NCI-H82 (cell line): ENCODE results near the gene SAMSN1.
"Not testable (repeated sequence)": the region's sequence is repeated elsewhere in the genome, so short reads cannot be mapped to it uniquely, and the experiment has no call there.

Source experiments
- DNase-seq: peaks from one replicate; lab custom pipeline; 2025; lab: John Stamatoyannopoulos, UW

The SAMSN1 gene

DNA sequence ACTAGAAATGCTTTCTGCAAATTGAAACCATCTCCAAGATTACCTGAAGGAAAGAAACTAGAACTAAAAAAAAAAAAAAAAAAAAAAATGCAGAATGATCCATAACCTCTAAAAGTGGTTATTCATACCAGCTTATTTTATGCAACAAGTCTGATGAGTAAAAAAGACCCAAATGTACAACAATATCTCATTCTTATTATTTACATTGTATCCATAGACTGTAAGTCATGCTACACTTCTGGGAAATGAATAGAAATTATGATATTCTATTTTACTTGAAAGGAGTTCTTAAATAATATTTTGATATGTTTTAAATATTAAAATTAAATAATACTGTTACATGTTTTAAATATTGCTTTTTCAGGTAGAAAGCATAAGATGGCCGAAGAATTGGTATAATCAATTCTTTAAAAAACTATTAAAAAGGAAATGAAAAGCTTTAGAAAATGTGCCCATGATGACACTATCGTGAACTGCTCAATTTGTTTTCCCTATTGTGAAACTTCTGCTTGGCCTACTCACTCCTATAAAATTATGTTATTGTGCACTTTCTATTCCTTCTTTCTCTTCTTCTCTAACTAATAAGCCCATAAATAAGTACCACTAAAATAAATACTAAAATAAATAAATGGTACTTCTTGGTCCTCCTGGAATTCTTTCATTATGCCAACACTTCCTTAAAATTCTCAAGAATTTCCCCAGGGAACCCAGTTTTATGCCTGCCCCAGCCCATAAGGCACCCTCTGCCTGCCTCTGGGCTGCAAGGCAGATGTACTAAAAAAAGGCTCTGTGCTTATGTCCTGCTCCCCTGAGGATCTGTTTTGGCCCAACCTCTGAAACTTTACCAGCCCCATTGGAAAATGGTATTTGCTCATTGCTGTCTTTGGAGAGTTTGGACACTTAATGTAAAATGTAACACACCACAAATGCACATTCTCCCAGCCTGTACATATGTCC is 18.1 kb downstream of the SAMSN1 start:
- DNase-seq, result no peak

DNA sequence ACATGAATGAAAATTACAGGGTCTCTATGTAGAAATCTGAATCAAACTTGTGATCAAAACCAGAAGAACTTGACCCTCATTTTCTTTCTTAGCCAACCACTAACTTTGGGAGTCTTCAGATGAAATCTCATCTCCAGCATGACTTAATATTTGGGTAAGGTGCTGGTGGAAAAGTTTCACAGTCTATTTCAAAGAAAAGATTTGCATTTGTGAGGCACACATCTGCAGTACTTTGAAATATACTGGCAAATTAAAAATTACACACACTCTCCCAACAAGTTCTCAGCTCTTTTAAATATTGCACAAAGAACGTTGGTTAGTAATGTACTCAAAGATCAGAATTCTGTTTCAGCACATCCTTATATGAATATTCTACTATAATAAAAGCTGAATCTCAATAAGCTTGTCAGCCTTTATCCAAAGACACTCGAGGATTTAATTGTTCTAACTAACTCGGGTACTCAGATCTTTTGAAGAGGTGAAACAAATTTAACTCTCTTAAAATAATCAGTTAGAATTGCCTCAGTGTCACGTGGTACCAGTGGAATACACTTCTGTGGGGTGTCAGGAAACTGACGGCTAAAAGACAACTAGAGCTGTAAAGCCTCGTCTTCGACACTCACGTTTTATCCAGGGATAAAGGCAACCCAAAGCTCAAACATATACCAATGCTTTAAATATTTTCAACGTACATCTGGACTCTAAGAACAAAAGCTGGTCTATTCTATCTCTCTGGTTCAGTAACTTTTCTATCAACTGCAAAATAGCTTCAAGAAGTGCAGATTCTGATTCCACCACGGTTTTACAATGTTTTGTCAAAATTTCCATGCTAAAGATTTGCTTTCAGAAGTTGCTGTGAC is 19.0 kb downstream of the SAMSN1 start:
- DNase-seq, result no peak

DNA sequence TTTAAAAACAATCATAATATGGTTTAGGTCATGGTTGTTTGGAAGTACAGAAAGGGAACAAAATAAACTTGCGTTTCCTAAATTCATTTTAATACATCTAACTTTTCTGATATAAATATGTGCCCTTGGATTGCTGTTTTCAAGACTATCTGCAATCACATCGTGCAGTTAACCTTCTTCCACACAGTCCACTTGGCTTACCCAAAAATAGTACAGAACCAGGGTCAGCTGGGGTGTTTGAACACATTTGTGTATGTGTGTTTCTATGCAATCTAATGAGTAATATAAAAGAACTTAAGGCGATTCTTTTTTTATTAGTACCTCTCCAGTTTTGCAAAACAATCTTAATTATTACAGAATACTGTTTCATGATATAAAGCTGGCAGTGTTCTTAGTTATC is 19.9 kb downstream of the SAMSN1 start:
- DNase-seq, result no peak

DNA sequence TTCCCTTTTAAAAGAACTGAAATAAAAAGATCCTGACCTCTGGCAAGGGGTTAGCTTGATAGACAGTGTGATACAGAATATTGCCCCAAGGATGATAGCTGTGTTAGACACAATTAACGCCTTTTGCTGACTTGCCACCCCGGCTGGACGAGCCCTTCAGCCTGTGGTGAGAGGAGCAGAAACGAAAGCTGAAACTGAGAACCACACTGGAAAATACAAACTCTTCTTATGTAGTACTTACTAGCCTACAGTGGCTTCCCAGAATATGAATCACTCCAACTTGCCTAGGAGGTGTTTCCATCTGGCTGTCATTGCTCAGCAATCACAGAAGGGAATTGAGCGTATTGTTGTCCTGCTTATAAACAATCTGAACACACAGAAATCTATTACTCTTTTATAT is 22.9 kb downstream of the SAMSN1 start:
- DNase-seq, result no peak

DNA sequence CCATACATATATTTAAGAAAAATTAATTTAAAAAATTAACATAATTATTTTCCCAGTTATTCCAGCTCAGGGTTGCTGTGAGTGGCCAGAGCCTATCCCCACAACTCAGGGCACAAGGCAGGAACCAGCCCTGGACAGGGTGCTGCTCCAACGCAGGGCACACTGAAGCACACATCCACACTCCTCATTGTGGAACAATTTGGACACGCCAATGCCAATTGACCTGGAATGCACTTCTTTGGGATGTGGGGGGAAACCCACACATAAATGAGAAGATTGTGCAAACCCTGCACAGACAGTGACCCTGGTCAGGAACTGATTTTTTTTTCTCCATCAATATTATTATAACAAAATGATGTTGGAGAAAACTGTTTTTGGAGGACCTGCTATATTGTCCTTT is 23.4 kb downstream of the SAMSN1 start:
- DNase-seq, result no peak

DNA sequence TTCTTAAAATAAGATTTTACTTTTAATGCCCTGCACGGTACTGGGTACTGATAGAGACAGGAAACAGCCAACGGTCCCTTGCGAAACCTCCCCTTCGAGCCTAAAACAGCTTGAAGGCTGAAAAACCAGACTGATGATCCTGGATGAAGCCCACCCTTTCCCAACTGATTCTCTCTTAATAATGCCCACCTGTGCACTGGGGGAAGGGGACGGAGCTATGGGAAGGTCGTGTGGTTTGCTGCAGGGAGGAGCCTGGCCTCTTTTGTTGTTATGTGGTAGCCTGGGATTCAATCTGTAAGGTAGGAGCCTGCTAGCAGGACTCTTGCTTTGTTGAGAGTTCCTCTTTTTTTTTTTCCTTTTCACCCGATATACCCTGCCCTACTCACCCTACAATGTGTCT is 25.6 kb downstream of the SAMSN1 start:
- DNase-seq, result peak; percentile 27

DNA sequence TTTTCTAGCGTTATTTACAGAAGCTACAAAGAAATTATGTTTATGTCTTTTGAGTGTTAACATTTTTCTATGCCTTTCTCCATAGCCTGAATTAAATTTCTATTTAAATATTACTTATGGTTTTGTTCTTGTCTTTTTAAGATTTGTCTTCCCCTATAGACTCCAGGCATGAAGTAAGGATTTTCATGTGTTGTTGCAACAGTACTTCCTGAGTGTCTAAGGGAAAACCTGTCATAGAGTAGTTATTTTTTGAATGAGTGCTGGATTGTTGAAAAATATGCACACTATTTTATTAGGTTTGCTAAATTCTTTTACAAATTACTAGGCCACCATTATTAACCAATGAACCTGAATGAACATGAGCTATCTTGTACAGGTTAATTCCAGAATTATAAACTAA is 27.1 kb downstream of the SAMSN1 start:
- no peak for DNase-seq

DNA sequence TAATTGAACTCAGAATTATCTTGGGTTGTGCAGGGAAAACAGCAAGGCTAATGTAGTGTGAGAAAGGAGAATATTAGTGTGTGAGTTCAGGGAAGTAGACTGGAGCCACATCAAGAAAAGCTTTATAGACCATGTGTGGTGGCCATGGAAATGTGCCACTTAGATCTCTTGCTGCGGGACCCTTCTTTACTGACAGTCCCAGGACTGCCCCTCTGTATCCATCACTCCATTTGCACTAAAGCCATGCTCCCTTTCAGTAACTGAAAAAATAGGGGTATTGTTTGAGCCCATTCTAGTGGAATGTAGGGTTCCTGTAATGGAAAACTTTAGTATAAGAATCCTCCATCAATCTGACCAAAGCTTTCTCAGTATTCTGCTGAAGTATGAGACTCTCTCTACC is 32.3 kb downstream of the SAMSN1 start:
- DNase-seq, result no peak

DNA sequence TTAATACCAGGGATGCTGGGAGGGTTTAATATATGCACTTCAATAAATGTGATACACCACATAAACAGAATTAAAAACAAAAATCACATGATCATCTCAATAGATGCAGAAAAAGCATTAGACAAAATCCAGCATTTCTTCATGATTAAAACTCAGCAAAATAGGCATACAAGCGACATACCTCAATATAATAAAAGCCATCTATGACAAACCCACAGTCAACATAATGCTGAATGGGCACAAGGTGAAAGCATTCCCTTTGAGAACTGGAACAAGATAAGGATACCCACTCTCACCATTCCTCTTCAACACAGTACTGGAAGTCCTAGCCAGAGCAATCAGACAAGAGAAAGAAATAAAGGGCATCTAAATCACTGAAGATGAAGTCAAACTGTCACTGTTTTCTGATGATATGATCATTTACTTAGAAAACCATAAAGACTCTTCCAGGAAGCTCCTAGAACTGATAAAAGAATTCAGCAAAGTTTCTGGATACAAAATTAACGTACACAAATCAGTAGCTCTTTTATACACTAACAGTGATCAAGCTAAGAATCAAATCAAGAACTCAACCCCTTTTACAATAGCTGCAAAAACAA is 39.2 kb downstream of the SAMSN1 start:
- not testable (repeated sequence) for DNase-seq

DNA sequence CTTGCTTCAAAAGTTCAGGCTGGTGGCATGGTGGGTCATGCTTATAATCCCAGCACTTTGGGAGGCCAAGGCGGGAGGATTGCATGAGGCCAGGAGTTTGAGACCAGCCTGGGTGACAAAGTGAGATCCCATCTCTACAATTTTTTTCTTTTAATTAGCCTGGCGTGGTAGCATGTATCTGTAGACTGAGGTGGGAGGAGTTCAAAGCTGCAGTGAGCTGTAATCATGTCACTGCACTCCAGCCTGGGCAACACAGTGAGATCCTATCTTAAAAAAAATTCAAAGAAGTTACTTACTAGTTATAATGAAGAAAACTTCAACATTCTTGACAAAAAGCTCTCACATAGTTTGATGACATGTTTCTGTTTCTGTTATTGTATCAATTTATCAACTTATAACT is 45.2 kb downstream of the SAMSN1 start:
- no peak for DNase-seq

DNA sequence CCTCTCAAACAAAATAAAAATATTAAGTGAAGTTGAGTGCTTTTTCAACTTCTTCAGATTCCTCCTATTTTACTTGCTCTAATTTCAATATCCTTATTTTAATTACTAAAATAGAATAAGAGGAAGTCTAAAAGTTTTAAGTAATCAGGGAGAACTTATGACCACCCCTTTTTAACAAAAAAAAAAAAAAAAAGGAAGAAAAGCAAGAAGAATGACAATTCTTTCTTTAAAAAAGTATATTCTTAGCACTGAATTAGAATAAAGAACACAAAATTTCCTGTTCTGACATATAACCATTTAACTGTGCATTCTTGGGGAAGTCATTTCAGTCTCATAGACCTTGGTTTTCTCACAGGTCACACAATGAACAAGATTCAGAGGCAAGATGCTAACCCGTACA is 46.8 kb downstream of the SAMSN1 start:
- no peak for DNase-seq

DNA sequence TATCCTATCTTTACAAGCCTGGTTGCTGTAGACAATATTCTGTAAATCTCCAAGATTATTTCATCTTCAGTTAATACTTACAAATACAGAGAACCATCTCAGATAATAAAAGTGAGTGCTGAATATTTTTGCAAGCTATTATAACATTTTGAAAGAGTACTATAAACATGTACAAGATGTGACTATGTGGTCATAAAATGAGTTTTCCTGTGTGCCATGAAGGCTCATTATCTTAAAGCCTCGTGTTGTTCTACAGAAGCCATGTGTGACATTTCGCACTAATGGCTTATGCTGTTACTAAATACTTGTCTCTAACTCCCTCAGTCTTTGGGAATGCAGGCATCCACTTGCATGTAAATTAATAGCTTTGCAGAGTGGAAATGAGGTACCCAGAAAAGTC is 48.3 kb downstream of the SAMSN1 start:
- no peak for DNase-seq

DNA sequence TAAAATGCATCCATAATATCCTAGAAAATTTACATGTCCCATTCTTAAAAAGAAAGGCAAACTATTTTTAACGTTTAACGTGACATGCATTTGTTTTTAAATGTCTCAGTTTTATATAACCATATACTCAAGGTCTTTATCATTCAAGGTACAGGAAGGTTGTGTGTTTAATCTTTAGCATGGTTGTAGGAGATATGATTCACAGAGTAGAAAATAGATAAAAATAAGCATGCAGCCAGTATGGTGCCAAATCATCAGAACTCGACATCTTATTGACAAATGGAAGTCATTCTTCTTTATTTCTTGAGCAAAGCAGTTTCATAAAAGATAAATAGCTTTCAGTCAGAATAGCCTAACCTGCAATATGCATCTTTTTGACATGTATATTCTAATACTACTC is 51.0 kb downstream of the SAMSN1 start:
- no peak for DNase-seq

DNA sequence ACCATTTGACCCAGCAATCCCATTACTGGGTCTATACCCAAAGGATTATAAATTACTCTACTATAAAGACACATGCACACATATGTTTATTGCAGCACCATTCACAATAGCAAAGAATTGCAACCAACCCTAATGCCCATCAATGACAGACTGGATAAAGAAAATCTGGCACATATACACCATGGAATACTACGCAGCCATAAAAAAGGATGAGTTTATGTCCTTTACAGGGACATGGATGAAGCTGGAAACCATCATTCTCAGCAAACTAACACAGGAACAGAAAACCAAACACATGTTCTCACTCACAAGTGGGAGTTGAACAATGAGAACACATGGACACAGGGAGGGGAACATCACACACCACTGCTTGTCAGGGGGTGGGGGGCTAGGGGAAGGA is 51.9 kb downstream of the SAMSN1 start:
- DNase-seq, result not testable (repeated sequence)

DNA sequence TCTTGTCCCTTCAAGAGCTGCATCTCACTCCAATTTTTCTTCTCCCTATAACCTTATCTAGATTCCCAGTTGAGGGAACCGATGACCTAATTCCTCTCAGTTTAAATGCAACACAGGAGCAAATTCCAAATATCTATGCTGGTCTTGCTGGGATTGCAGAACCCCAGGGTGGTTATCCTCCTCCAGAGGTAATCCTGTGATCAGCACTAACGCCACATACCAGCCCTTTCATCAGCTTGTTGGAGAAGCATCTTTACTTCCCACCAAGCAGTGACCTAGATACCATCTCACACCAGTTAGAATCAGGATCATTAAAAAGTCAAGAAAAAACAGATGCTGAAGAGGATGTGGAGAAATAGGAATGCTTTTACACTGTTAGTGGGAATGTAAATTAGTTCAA is 52.4 kb downstream of the SAMSN1 start:
- DNase-seq, result no peak

DNA sequence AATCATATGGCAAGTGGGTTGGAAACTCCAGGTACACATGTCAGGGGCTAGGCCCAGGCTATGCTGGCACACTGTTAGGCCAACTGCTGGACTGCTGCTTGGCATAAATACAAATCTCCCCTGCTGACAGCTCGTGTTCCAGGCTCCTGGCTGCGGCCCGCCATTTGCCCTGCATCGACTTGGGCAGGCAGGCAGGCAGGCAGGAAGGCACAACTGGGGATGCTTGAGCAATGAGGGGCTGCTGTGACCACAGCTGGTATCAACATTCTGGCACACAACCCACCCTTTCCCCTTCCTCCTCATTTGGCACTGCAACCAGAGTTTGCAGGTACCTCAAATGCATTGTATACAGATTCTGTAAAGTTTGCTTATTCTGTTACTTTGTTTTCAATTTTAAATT is 53.2 kb downstream of the SAMSN1 start:
- DNase-seq, result no peak

DNA sequence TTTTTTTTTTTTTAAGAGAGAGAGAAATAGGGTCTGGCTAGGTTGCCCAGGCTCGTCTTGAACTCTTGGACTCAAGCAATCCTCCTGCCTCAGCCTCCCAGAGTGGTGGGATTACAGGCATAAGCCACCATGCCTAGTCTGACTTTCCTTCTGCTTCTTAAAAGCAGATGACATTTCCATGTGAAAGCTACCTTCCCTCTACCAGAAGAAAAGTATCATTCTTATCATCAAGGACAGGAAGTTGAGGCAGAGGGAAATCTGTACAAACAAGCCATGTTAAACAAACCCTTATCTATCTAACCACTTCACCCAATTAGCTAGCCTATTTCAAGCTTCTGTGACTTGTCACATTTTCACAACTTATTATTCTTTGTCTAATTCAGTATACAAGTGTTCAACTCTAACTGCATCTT is 54.8 kb downstream of the SAMSN1 start:
- no peak for DNase-seq

DNA sequence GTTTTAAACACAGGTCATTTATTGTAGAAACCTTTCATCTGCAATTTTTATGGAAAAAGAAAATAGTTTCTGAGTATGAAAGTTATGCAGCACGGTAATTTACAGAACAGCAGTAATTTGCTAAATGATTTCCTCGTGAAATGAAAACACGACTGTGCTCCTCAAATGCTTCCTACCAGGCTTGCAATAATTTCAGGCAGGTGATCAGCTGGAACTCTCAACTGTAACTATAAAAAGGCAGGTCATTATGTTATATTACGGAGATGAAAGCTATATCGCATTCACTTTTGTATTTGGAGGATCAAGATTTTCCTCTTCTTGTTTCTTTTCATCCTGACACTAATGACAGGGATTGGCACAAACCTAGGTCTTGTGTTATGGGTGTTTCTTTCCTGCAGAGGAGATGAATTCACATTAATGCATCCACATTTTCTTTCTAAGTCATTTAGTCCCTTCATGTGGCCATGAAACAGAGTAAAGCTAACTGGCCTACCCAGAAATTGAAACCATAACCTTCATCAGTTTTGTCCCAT is 57.4 kb downstream of the SAMSN1 start:
- no peak for DNase-seq

DNA sequence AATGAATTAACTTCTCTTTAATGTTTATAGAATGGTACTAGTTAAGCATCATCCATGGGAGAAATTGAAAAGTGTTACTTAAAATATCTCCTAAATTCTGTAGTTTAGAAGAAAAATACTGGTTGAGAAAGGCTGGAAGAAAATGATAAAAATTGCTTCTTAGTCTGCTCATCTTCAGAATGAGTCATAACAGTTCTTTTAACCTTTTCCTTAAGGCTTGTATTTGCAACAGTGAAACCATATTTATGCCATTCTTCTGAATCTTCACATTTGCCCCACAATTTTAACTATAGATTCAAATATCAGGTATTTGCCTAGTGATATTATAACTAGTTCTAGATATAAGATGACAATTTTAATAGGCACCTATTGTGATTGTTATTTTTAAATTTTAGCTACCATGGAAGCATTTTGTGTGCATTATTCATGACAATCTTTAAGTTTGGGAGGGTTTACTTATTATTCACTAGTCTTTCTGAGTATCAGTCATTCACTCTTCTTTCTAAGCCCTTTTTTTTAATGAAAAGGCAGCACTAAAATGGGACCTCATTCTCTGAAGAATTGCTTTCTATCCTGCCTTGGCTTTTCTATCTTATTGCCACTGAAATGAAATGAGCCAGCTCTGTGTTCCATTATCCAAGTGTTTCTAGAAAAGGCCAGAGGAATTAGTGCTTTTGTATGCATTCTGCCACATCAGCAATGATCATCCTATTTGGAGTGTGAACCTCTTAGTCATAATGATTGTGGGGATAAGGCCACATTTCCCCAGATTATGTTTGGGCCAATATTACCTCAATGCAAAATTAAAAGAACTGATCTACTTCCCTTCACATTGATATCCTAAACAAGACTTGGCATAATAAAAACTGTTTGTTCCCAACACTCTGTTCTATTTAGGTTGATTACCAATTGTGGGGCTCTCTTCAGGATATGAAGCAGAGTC is 58.4 kb downstream of the SAMSN1 start:
- DNase-seq, result no peak

DNA sequence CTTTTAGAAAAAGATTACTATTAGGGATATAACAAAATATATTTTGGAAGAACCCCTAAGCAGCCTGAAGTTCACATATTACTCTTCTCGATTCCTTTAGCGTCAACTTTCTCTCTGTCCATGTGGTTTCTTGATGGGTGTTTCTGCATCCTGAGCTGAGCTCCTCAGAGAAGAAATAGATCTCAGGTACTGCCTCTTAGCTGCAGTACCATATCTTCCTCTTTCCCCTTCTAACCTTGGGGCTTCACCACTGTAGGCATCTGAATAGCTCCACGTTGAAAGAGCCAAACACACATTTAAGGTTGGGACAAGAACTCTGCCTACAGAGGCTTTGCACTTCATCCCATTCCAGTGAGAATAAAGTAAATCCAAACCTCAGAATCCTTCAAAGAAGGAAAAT is 59.2 kb downstream of the SAMSN1 start:
- no peak for DNase-seq
